ENCODE measurements around the gene SP5. TPM values are rescaled to one million over a fixed set of nuclear protein-coding genes. Genes with fewer than 3 reads are reported as not detected.

The SP5 gene
- total RNA-seq, 1 experiment from 2014 or later, result 0.64 TPM

- POLR2A ChIA-PET, result no interaction called here
- intact Hi-C loops (cut with micrococcal nuclease; ENCODE audit: unreplicated experiment) (no loop called here), in situ Hi-C loops (cut with HindIII; ENCODE audit: low pct_unique_long_range_greater_than_20kb, low sequenced_read_pairs) (no loop called here)
- no peak for TF ChIP-seq POLR2AphosphoS5 (IDR thresholded peaks at IDR 0.05; ENCODE audit: low read depth, low read length)
- TF ChIP-seq CTCF (IDR thresholded peaks at IDR 0.05), result no peak
- no peak for TF ChIP-seq TCF7L2 (IDR thresholded peaks at IDR 0.05; ENCODE audit: low read depth, low read length)
- TF ChIP-seq SIN3A (IDR thresholded peaks at IDR 0.05; ENCODE audit: borderline replicate concordance, insufficient read depth, low read depth, low read length), result no peak
- TF ChIP-seq, protein P1, sequence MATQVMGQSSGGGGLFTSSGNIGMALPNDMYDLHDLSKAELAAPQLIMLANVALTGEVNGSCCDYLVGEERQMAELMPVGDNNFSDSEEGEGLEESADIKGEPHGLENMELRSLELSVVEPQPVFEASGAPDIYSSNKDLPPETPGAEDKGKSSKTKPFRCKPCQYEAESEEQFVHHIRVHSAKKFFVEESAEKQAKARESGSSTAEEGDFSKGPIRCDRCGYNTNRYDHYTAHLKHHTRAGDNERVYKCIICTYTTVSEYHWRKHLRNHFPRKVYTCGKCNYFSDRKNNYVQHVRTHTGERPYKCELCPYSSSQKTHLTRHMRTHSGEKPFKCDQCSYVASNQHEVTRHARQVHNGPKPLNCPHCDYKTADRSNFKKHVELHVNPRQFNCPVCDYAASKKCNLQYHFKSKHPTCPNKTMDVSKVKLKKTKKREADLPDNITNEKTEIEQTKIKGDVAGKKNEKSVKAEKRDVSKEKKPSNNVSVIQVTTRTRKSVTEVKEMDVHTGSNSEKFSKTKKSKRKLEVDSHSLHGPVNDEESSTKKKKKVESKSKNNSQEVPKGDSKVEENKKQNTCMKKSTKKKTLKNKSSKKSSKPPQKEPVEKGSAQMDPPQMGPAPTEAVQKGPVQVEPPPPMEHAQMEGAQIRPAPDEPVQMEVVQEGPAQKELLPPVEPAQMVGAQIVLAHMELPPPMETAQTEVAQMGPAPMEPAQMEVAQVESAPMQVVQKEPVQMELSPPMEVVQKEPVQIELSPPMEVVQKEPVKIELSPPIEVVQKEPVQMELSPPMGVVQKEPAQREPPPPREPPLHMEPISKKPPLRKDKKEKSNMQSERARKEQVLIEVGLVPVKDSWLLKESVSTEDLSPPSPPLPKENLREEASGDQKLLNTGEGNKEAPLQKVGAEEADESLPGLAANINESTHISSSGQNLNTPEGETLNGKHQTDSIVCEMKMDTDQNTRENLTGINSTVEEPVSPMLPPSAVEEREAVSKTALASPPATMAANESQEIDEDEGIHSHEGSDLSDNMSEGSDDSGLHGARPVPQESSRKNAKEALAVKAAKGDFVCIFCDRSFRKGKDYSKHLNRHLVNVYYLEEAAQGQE (IDR thresholded peaks at IDR 0.05; ENCODE audit: insufficient read depth in 1 of 2, low read depth in 2 of 2, low read length in 1 of 2), result no peak
- no peaks in the 10 kb centered on the region for H3K36me3 ChIP-seq (ENCODE audit: control insufficient read depth, insufficient read depth, low read length)
- H3K27ac ChIP-seq (ENCODE audit: low read length), result no peak overlapping the region
- CTCF ChIA-PET, result no interaction called here
- no peak for ATAC-seq
- no peaks in the 10 kb centered on the region for H3K9me3 ChIP-seq (ENCODE audit: control insufficient read depth, insufficient read depth, low read depth, low read length)
- no peaks in the 10 kb centered on the region for H3K4me1 ChIP-seq (ENCODE audit: control insufficient read depth, insufficient read depth, low read length)
- H3K27me3 ChIP-seq (ENCODE audit: control insufficient read depth, insufficient read depth, low read length), result peaks cover 3% of the 10 kb centered on the region; the same call in 1 of the 2 replicates
- no peak overlapping the region for H3K4me3 ChIP-seq (ENCODE audit: low read depth in 2 of 2, low read length in 2 of 2)
- no TSS peak for BruUV-seq (replicated peaks)
- no peak for DNase-seq (ENCODE audit: low read depth, low spot score)
Measured at GRCh38 chr2:170679607-170680079, 35.5 kb upstream of the SP5 start.

DNA sequence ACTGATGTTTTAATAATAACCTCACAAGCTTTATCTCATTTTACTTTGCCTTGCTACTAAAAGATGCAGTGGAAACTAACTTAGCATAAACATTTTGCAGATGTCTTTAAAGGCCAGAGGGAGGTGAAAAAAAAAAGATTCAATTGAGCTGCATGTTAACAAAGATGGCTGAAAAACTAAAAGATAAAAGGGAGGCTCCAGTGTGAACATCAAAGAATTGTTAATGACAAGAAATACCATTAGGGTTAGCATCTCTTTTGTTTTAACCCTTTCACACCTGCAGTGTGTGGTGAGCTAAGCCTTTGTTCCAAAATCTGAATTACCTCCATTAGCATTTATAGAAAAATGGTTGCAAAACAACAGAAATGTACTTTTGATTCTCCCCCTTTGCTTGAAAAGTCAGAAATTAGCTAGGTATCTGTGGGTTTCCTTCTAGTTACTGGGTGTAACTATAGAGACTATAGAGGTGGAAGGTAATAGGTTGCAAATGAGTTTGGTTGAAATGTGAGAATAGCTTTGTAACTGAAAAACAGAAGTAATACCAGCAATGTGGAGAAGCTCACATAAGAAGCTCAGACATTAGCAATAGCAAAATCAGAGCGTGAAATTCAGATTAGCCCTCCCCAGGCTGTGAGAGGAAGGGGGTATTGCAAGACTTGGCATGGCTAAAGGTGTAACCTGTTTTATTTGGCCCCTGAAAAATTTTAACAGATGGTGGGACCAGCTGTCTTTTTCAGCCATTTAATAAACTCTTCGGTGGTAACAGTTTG lies 34.8 kb upstream of the SP5 start:
- intact Hi-C loops (cut with micrococcal nuclease; ENCODE audit: unreplicated experiment), result no loop called here
- H3K27me3 ChIP-seq (ENCODE audit: control insufficient read depth, insufficient read depth, low read length), result no peaks in the 10 kb centered on the region
- no peak for TF ChIP-seq TCF7L2 (IDR thresholded peaks at IDR 0.05; ENCODE audit: low read depth, low read length)
- TF ChIP-seq SIN3A (IDR thresholded peaks at IDR 0.05; ENCODE audit: borderline replicate concordance, insufficient read depth, low read depth, low read length), result no peak
- TF ChIP-seq, protein P1 (IDR thresholded peaks at IDR 0.05; ENCODE audit: insufficient read depth in 1 of 2, low read depth in 2 of 2, low read length in 1 of 2), result no peak
- TF ChIP-seq CTCF (IDR thresholded peaks at IDR 0.05), result no peak
- TF ChIP-seq POLR2AphosphoS5 (IDR thresholded peaks at IDR 0.05; ENCODE audit: low read depth, low read length), result no peak
- no peak for ATAC-seq
- ChIA-PET CTCF (no interaction called here), POLR2A (interaction anchor here (0.7 kb wide), 1 partner anchor 82 kb away, joined by 7 read pairs; no protein-coding TSS in a partner anchor)
- H3K4me3 ChIP-seq (ENCODE audit: low read depth in 2 of 2, low read length in 2 of 2), result no peak overlapping the region
- in situ Hi-C loops (cut with HindIII; ENCODE audit: low pct_unique_long_range_greater_than_20kb, low sequenced_read_pairs), result no loop called here
- DNase-seq (ENCODE audit: low read depth, low spot score), result no peak
- H3K4me1 ChIP-seq (ENCODE audit: control insufficient read depth, insufficient read depth, low read length), result no peaks in the 10 kb centered on the region
- no TSS peak for BruUV-seq (replicated peaks)
- H3K27ac ChIP-seq (ENCODE audit: low read length), result no peak overlapping the region
- no peaks in the 10 kb centered on the region for H3K9me3 ChIP-seq (ENCODE audit: control insufficient read depth, insufficient read depth, low read depth, low read length)
- H3K36me3 ChIP-seq (ENCODE audit: control insufficient read depth, insufficient read depth, low read length), result no peaks in the 10 kb centered on the region

Measured in Panc1 (cell line).